A549 (cell line): Measurements from ENCODE around the gene FTCD. TPM values are rescaled to one million over a fixed set of nuclear protein-coding genes. Genes with fewer than 3 reads are reported as not detected.

Experiments used
- ATAC-seq, 2 experiments: fragments of 200-7000 bp in 1 of 2; fragments of >200 bp in 1 of 2; cut with Nextera tagmentation in 1 of 2; cut with Tn5 transposase in 1 of 2; 3 replicates each; pipeline versions ENCODE4 v1.8.0 to v1.9.1; 2018 to 2020; ENCODE audit warnings: mild to moderate bottlenecking in 1 of 2, moderate library complexity in 1 of 2
- CTCF ChIA-PET: fragments of 300-600 bp; sonication (Branson Sonifier 250); formaldehyde crosslinking; extraction: SDS; loops from one replicate; lab custom pipeline; 2021; ENCODE audit warnings: antibody characterized with exemption, inconsistent platforms; lab: Yijun Ruan, JAX
- POLR2A ChIA-PET: fragments of 350-600 bp; formaldehyde crosslinking; extraction: SDS; loops from one replicate; lab custom pipeline; 2021; ENCODE audit warnings: antibody characterized with exemption, inconsistent platforms; lab: Yijun Ruan, JAX
- DNase-seq, 2 experiments: peaks; one replicate each; pipeline versions ENCODE4 v3.0.0 to v3.0.0-alpha.2; 2011 to 2016; ENCODE audit warnings: low read depth in 1 of 2, low spot score in 1 of 2
- FAIRE-seq: peaks from 2 replicates; lab custom pipeline; 2011; peaks lifted over from hg19 to GRCh38; lab: Jason Lieb, UNC
- H3K27ac ChIP-seq, 2 experiments: fragments of >200 bp; sonication (Bioruptor Twin); formaldehyde crosslinking; 3 replicates each; pipeline ENCODE4 v1.5.1; 2016 to 2017
- H3K4me1 ChIP-seq: fragments of >200 bp; sonication (Bioruptor Twin); formaldehyde crosslinking; 3 replicates; pipeline ENCODE4 v1.6.1; 2016
- H3K4me2 ChIP-seq: fragments of >200 bp; sonication (Bioruptor Twin); formaldehyde crosslinking; 3 replicates; pipeline ENCODE4 v1.6.1; 2016
- H3K4me3 ChIP-seq: fragments of >200 bp; sonication (Bioruptor Twin); formaldehyde crosslinking; 3 replicates; pipeline ENCODE4 v1.5.1; 2016
- H3K9me3 ChIP-seq: fragments of >200 bp; sonication (Bioruptor Twin); formaldehyde crosslinking; 3 replicates; pipeline ENCODE4 v1.6.1; 2016
- BCL3 ChIP-seq: fragments of >200 bp; sonication (Bioruptor Twin); formaldehyde crosslinking; IDR thresholded peaks from 3 replicates; pipeline ENCODE4 v1.6.1; 2016
- BHLHE40 ChIP-seq: IDR thresholded peaks from 2 replicates; pipeline ENCODE4 v1.6.1; 2012; ENCODE audit warnings: low read depth, low read length, inconsistent platforms
- CBX2 ChIP-seq: fragments of 200-600 bp; sonication (generic); IDR thresholded peaks from 2 replicates; pipeline ENCODE4 v1.6.1; 2016; ENCODE audit warnings: low read depth, mild to moderate bottlenecking, borderline replicate concordance
- CHD4 ChIP-seq: fragments of 200-600 bp; sonication (generic); IDR thresholded peaks from 2 replicates; pipeline ENCODE4 v1.6.1; 2016; ENCODE audit warnings: antibody characterized with exemption, mild to moderate bottlenecking, borderline replicate concordance
- CTCF ChIP-seq: fragments of >200 bp; sonication (Bioruptor Twin); formaldehyde crosslinking; IDR thresholded peaks from 3 replicates; pipeline ENCODE4 v1.5.1; 2016
- EHF ChIP-seq: fragments of 250-450 bp; sonication (Bioruptor Pico); IDR thresholded peaks from 2 replicates; pipeline ENCODE4 v1.5.0; 2020; ENCODE audit warnings: mild to moderate bottlenecking
- ELK1 ChIP-seq: fragments of 150-350 bp; IDR thresholded peaks from 2 replicates; pipeline ENCODE4 v1.6.1; 2014; ENCODE audit warnings: low read depth, mild to moderate bottlenecking, low read length
- EP300 ChIP-seq, 2 experiments: fragments of >200 bp; sonication (Bioruptor Twin); formaldehyde crosslinking; IDR thresholded peaks; 2 replicates in 1 of 2; 3 replicates in 1 of 2; pipeline ENCODE4 v1.6.1; 2016 to 2017
- FOSL2 ChIP-seq, 2 experiments: fragments of 450-650 bp in 1 of 2; fragments of >200 bp in 1 of 2; sonication (Bioruptor Twin) in 1 of 2; formaldehyde crosslinking; IDR thresholded peaks; 2 replicates each; pipeline versions ENCODE4 v1.5.0 to v1.6.1; 2016 to 2020; ENCODE audit warnings: mild to moderate bottlenecking in 1 of 2, moderate library complexity in 1 of 2
- GATA3 ChIP-seq: IDR thresholded peaks from 2 replicates; pipeline ENCODE4 v1.6.1; 2012; ENCODE audit warnings: borderline replicate concordance
- HDAC2 ChIP-seq: fragments of 200-600 bp; sonication (generic); IDR thresholded peaks from 2 replicates; pipeline ENCODE4 v1.6.1; 2016
- HES2 ChIP-seq: fragments of >200 bp; sonication (Bioruptor Twin); formaldehyde crosslinking; IDR thresholded peaks from 2 replicates; pipeline ENCODE4 v1.6.1; 2016
- HEYL ChIP-seq: fragments of 250-450 bp; sonication (Bioruptor Pico); IDR thresholded peaks from 2 replicates; pipeline ENCODE4 v1.8.0; 2021; ENCODE audit warnings: mild to moderate bottlenecking, moderate library complexity
- HOXA7 ChIP-seq: fragments of 250-450 bp; sonication (Bioruptor Pico); IDR thresholded peaks from 2 replicates; pipeline ENCODE4 v1.5.0; 2020; ENCODE audit warnings: mild to moderate bottlenecking, moderate library complexity
- HOXB13 ChIP-seq: fragments of 250-450 bp; sonication (Bioruptor Pico); IDR thresholded peaks from 2 replicates; pipeline ENCODE4 v1.5.0; 2020; ENCODE audit warnings: low read depth, mild to moderate bottlenecking, moderate library complexity
- KDM5A ChIP-seq: fragments of 200-600 bp; sonication (generic); IDR thresholded peaks from 2 replicates; pipeline ENCODE4 v1.6.1; 2016; ENCODE audit warnings: antibody characterized with exemption, mild to moderate bottlenecking
- MAFK ChIP-seq: fragments of 450-650 bp; IDR thresholded peaks from 2 replicates; pipeline ENCODE4 v1.6.1; 2014; ENCODE audit not compliant: partially characterized antibody
- NFE2L2 ChIP-seq: fragments of 150-350 bp; conservative IDR thresholded peaks from 2 replicates; pipeline ENCODE4 v1.6.1; 2014; ENCODE audit warnings: low read length
- NPAS2 ChIP-seq: fragments of 250-450 bp; sonication (Bioruptor Pico); IDR thresholded peaks from 2 replicates; pipeline ENCODE4 v1.8.0; 2022; ENCODE audit warnings: mild to moderate bottlenecking, moderate library complexity, borderline replicate concordance
- POLR2A ChIP-seq: IDR thresholded peaks from 2 replicates; pipeline ENCODE4 v1.6.1; 2012; ENCODE audit warnings: mild to moderate bottlenecking, low read length
- RAD21 ChIP-seq, 2 experiments: fragments of >200 bp in 1 of 2; sonication (Bioruptor Twin) in 1 of 2; formaldehyde crosslinking in 1 of 2; IDR thresholded peaks in 1 of 2; conservative IDR thresholded peaks in 1 of 2; 2 replicates in 1 of 2; 3 replicates in 1 of 2; pipeline ENCODE4 v1.6.1; 2012 to 2018; ENCODE audit warnings: inconsistent platforms in 1 of 2
- RARB ChIP-seq: fragments of 250-450 bp; sonication (Bioruptor Pico); IDR thresholded peaks from 2 replicates; pipeline ENCODE4 v1.8.0; 2021; ENCODE audit warnings: mild to moderate bottlenecking, moderate library complexity
- RCOR1 ChIP-seq: fragments of 150-350 bp; IDR thresholded peaks from 2 replicates; pipeline ENCODE4 v1.6.1; 2014; ENCODE audit warnings: antibody characterized with exemption, low read length, low read depth
- TFCP2L1 ChIP-seq: fragments of 250-450 bp; sonication (Bioruptor Pico); IDR thresholded peaks from 2 replicates; pipeline ENCODE4 v1.5.0; 2021; ENCODE audit warnings: mild to moderate bottlenecking
- ZFP36 ChIP-seq: fragments of 450-650 bp; IDR thresholded peaks from 2 replicates; pipeline ENCODE4 v1.6.1; 2014; ENCODE audit warnings: borderline replicate concordance; ENCODE audit not compliant: partially characterized antibody
- ZNF302 ChIP-seq: fragments of 250-450 bp; sonication (Bioruptor Pico); IDR thresholded peaks from 2 replicates; pipeline ENCODE4 v1.9.0; 2021; ENCODE audit warnings: inconsistent platforms, mild to moderate bottlenecking, moderate library complexity
- WGBS: methylation state at CpG from one replicate; pipeline ENCODE4 v1.1.6; 2017; ENCODE audit errors: missing lambda C conversion rate; 5-methylcytosine and 5-hydroxymethylcytosine counted together
- polyA plus RNA-seq, 4 experiments: library from polyadenylated mRNA; depleted of rRNA in 3 of 4; stranded (reverse); fragments of >200 nt; fragmentation: RNase III in 1 of 4; extraction: RNeasy Plus Mini Kit Qiagen cat#74134 plus additional on column Dnase treatment in 1 of 4; gene quantifications; 2 replicates in 3 of 4; 3 replicates in 1 of 4; pipeline ENCODE4 v1.2.3, GENCODE V29; 2011 to 2017
- TF ChIP-seq, protein P1 (sequence below): fragments of 250-450 bp; sonication (Bioruptor Pico); IDR thresholded peaks from 2 replicates; pipeline ENCODE4 v1.5.0; 2020; ENCODE audit warnings: low read depth, mild to moderate bottlenecking, moderate library complexity
- TF ChIP-seq, protein P2 (sequence below): IDR thresholded peaks from 2 replicates; pipeline ENCODE4 v1.6.1; 2012; ENCODE audit warnings: low read depth, borderline replicate concordance

FTCD gene
- polyA plus RNA-seq, 2 of the 4 experiments (the other 2 are of a cell fraction) = not detected

- TF ChIP-seq RAD21 (conservative IDR thresholded peaks at IDR 0.05 in 1 of 2, IDR thresholded peaks at IDR 0.05 in 1 of 2) = no peak
- TF ChIP-seq CHD4 = no peak
- TF ChIP-seq TFCP2L1 (CRISPR knock-in tag) = no peak
- no peak for TF ChIP-seq KDM5A
- TF ChIP-seq ELK1 = no peak
- TF ChIP-seq, protein P1, sequence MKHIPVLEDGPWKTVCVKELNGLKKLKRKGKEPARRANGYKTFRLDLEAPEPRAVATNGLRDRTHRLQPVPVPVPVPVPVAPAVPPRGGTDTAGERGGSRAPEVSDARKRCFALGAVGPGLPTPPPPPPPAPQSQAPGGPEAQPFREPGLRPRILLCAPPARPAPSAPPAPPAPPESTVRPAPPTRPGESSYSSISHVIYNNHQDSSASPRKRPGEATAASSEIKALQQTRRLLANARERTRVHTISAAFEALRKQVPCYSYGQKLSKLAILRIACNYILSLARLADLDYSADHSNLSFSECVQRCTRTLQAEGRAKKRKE (CRISPR knock-in tag) = no peak
- no peak for TF ChIP-seq POLR2A
- no peak for TF ChIP-seq GATA3
- TF ChIP-seq HDAC2 = no peak
- no peak for TF ChIP-seq CTCF
- TF ChIP-seq HOXA7 = no peak
- no peak for TF ChIP-seq RCOR1
- TF ChIP-seq EP300 (IDR thresholded peaks at IDR 0.05) = no peak
- no peak for TF ChIP-seq RARB
- no peak for TF ChIP-seq BHLHE40
- ATAC-seq (no peak), FAIRE-seq (no peak), DNase-seq (no peak)
- Histone ChIP-seq H3K4me3 (no peak overlapping the region), H3K9me3 (0 out of 3 replicates have a peak, but pooled peaks cover 2% of the 10 kb centered on the region), H3K27ac (no peak overlapping the region), H3K4me1 (no peaks in the 10 kb centered on the region), H3K4me2 (no peak overlapping the region)
- ChIA-PET CTCF (no interaction called here), POLR2A (no interaction called here)
- WGBS = 97% methylated on average over 7 of the region's 12 CpGs
These were observed 44.2 kb downstream of the FTCD start for GRCh38 chr21:46111193-46111571.

DNA sequence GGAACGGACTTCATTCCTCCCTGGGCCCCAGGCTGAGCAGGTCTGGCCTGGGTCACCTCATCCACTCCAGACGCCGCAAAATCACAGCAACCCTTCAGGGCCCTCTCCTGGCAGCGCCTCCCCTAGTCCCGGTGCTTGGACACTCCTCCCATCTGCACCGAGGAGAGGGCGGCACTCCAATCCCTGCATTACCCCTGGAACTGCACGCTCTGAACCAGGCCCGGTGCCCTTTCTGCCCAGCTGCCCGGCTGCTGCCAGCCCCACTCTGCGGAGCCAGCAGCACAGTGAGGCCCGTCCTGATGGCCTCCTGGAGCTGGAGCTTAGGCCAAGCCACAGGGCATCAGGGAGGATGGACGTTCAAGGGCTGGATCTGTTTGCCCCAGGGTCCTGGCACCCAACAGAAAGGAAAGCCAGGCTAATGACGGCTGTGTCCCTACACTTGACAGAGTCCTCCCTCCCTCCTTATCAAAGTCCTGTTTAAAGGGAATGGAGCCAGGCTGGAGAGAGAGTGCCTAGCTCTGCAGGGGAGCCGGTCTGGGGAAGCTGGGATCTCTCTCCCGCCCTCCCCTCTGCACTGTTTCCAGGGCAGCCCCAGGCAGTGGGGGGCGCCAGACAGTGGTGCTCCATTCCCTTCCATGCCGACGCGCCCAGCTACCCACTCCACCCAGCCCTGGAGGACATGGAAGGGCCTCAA is 44.7 kb downstream of the FTCD start:
- H3K4me2 ChIP-seq = no peak overlapping the region
- H3K9me3 ChIP-seq = 0 out of 3 replicates have a peak, but pooled peaks cover 2% of the 10 kb centered on the region
- WGBS = 71% methylated on average over 12 of the region's 20 CpGs
- no peaks in the 10 kb centered on the region for H3K4me1 ChIP-seq
- H3K27ac ChIP-seq = no peak overlapping the region
- peak in 1 of 2 experiments; percentile 37; a peak in 2 of 6 replicates for ATAC-seq
- no peak for DNase-seq
- POLR2A ChIA-PET = no interaction called here
- CTCF ChIA-PET = interaction anchor here (1.1 to 1.2 kb wide), 2 partner anchors 136 to 140 kb away, joined by 4 to 5 read pairs; no protein-coding TSS in a partner anchor
- TF ChIP-seq RAD21 (conservative IDR thresholded peaks at IDR 0.05 in 1 of 2, IDR thresholded peaks at IDR 0.05 in 1 of 2) (no peak), HEYL (CRISPR knock-in tag) (no peak), FOSL2 (IDR thresholded peaks at IDR 0.05) (no peak), FOSL2 (CRISPR knock-in tag; IDR thresholded peaks at IDR 0.05) (no peak), HOXB13 (CRISPR knock-in tag) (no peak), ZNF302 (CRISPR knock-in tag) (no peak), BCL3 (no peak), CBX2 (no peak), MAFK (no peak), ZFP36 (no peak), NPAS2 (no peak), NFE2L2 (no peak), TFCP2L1 (CRISPR knock-in tag) (no peak), HES2 (no peak), EHF (CRISPR knock-in tag) (no peak)
- TF ChIP-seq, protein P2, sequence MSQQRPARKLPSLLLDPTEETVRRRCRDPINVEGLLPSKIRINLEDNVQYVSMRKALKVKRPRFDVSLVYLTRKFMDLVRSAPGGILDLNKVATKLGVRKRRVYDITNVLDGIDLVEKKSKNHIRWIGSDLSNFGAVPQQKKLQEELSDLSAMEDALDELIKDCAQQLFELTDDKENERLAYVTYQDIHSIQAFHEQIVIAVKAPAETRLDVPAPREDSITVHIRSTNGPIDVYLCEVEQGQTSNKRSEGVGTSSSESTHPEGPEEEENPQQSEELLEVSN = no peak
- H3K4me3 ChIP-seq = no peak overlapping the region
- FAIRE-seq = no peak
